CD14-positive monocyte (primary cell): ENCODE results near the gene EYA3. TPM values are rescaled to one million over a fixed set of nuclear protein-coding genes. Genes with fewer than 3 reads are reported as not detected.

Source experiments
- DNase-seq, 3 donors: peaks; one replicate each; pipeline ENCODE4 v3.0.0-alpha.2; 2011 to 2022
- H2AFZ ChIP-seq: 2 replicates; pipeline ENCODE4 v1.6.0; 2012; ENCODE audit warnings: mild to moderate bottlenecking, low read depth, low read length, inconsistent platforms; ENCODE audit not compliant: insufficient read depth, poor library complexity, severe bottlenecking
- H3K27ac ChIP-seq, 2 donors: 1 replicate in 1 of 2; 2 replicates in 1 of 2; pipeline ENCODE4 v1.5.1; 2012 to 2013; ENCODE audit warnings: low read length in 2 of 2, control low read depth in 1 of 2, inconsistent platforms in 1 of 2, low read depth in 1 of 2, mild to moderate bottlenecking in 1 of 2
- H3K27me3 ChIP-seq, 2 donors: one replicate each; pipeline versions ENCODE4 v1.6.0 to v1.6.1; 2011 to 2013; ENCODE audit warnings: low read length in 2 of 2; ENCODE audit not compliant: control insufficient read depth in 2 of 2, insufficient read depth in 2 of 2
- H3K36me3 ChIP-seq, 2 donors: replicated peaks in 1 of 2; 1 replicate in 1 of 2; 2 replicates in 1 of 2; pipeline versions ENCODE4 v1.5.1 to v1.6.1; 2012 to 2013; ENCODE audit warnings: low read length in 2 of 2, control low read depth in 1 of 2, inconsistent platforms in 1 of 2, mild to moderate bottlenecking in 1 of 2; ENCODE audit not compliant: insufficient read depth in 2 of 2, control insufficient read depth in 1 of 2
- H3K4me1 ChIP-seq, 2 donors: 1 replicate in 1 of 2; 2 replicates in 1 of 2; pipeline versions ENCODE4 v1.5.1 to v1.6.1; 2012 to 2013; ENCODE audit warnings: low read length in 2 of 2, control low read depth in 1 of 2, inconsistent platforms in 1 of 2, mild to moderate bottlenecking in 1 of 2, moderate library complexity in 1 of 2; ENCODE audit not compliant: insufficient read depth in 2 of 2, control insufficient read depth in 1 of 2
- H3K4me2 ChIP-seq: replicated peaks from 2 replicates; pipeline ENCODE3; 2012; ENCODE audit warnings: low read length, moderate library complexity, mild to moderate bottlenecking; ENCODE audit not compliant: poor library complexity, severe bottlenecking; ENCODE audit errors: extremely low read depth
- H3K4me3 ChIP-seq, 3 experiments: fragments of 200-600 bp in 1 of 3; sonication (generic) in 1 of 3; replicated peaks in 1 of 3; 1 replicate in 2 of 3; 2 replicates in 1 of 3; pipeline ENCODE4 v1.5.1; 2011 to 2013; ENCODE audit warnings: low read length in 3 of 3, mild to moderate bottlenecking in 3 of 3, control low read depth in 2 of 3, low read depth in 2 of 3, inconsistent platforms in 1 of 3, moderate library complexity in 1 of 3
- H3K79me2 ChIP-seq: 2 replicates; pipeline ENCODE4 v1.6.0; 2012; ENCODE audit warnings: mild to moderate bottlenecking, control low read depth, inconsistent platforms, low read length, moderate library complexity; ENCODE audit not compliant: insufficient read depth
- H3K9ac ChIP-seq: 2 replicates; pipeline ENCODE4 v1.6.0; 2017; ENCODE audit warnings: low read length, mild to moderate bottlenecking; ENCODE audit not compliant: insufficient read depth, poor library complexity, severe bottlenecking
- H3K9me3 ChIP-seq, 2 donors: replicated peaks in 1 of 2; 1 replicate in 1 of 2; 2 replicates in 1 of 2; pipeline versions ENCODE4 v1.5.1 to v1.6.1; 2012 to 2013; ENCODE audit warnings: low read length in 2 of 2, control low read depth in 1 of 2; ENCODE audit not compliant: control insufficient read depth in 1 of 2, insufficient read depth in 1 of 2
- H4K20me1 ChIP-seq: 2 replicates; pipeline ENCODE4 v1.6.0; 2012; ENCODE audit warnings: mild to moderate bottlenecking, low read length, control low read depth, moderate library complexity; ENCODE audit not compliant: insufficient read depth
- H3K27ac Mint-ChIP-seq, 7 donors: one replicate each; pipeline ENCODE4 v1.8.0; 2020; ENCODE audit warnings: mild to moderate bottlenecking in 7 of 7, mixed read lengths in 7 of 7, moderate library complexity in 6 of 7, inconsistent platforms in 2 of 7
- H3K27me3 Mint-ChIP-seq, 3 donors: one replicate each; pipeline ENCODE4 v1.8.0; 2021 to 2022; ENCODE audit warnings: low read depth in 3 of 3, mild to moderate bottlenecking in 3 of 3, mixed read lengths in 3 of 3, moderate library complexity in 3 of 3, inconsistent platforms in 1 of 3
- H3K36me3 Mint-ChIP-seq, 2 donors: one replicate each; pipeline ENCODE4 v1.8.0; 2020; ENCODE audit warnings: mixed read lengths in 2 of 2, inconsistent platforms in 1 of 2, mild to moderate bottlenecking in 1 of 2
- H3K4me1 Mint-ChIP-seq: one replicate; pipeline ENCODE4 v1.8.0; 2020; ENCODE audit warnings: mild to moderate bottlenecking, mixed read lengths
- H3K4me3 Mint-ChIP-seq, 2 donors: one replicate each; pipeline ENCODE4 v1.8.0; 2020; ENCODE audit warnings: mild to moderate bottlenecking in 2 of 2, mixed read lengths in 2 of 2, moderate library complexity in 1 of 2
- H3K9me3 Mint-ChIP-seq, 7 donors: one replicate each; pipeline ENCODE4 v1.8.0; 2020 to 2022; ENCODE audit warnings: mixed read lengths in 7 of 7, mild to moderate bottlenecking in 6 of 7, moderate library complexity in 6 of 7, inconsistent platforms in 2 of 7
- CTCF ChIP-seq: fragments of 200-600 bp; IDR thresholded peaks from one replicate; pipeline ENCODE4 v1.8.0; 2022; ENCODE audit warnings: antibody characterized with exemption, mild to moderate bottlenecking
- WGBS: methylation state at CpG from one replicate; pipeline ENCODE4 v1.1.5; 2013; ENCODE audit warnings: missing lambda C conversion rate; ENCODE audit not compliant: insufficient coverage; 5-methylcytosine and 5-hydroxymethylcytosine counted together
- intact Hi-C, 2 donors: fragments of 100-400 bp; cut with micrococcal nuclease; formaldehyde crosslinking; loops; one replicate each; pipeline versions ENCODE4 v1.15.0 to v1.15.1; 2023
- polyA plus RNA-seq, 3 donors: library from polyadenylated mRNA; depleted of rRNA in 1 of 3; unstranded in 2 of 3; stranded (reverse) in 1 of 3; fragments of 300-500 nt in 2 of 3; fragments of >200 nt in 1 of 3; fragmentation: Illumina TruSeq in 2 of 3; gene quantifications; 1 replicate in 2 of 3; 2 replicates in 1 of 3; pipeline ENCODE4 v1.2.3, GENCODE V29; 2012 to 2021

Gene EYA3
- polyA plus RNA-seq, 3 donors: 3.3 to 21.1 (median 3.7) TPM

GRCh38 chr1:28067523-28068090, 20.8 kb downstream of the EYA3 start:
- no peak for TF ChIP-seq CTCF
- Histone ChIP-seq H3K4me2 (no peak overlapping the region), H3K9me3 (peaks cover 0 to 2% of the 10 kb centered on the region in 2 donors), H3K9ac (no peak overlapping the region), H3K27ac (no peak overlapping the region), H3K4me1 (peaks cover 10 to 27% of the 10 kb centered on the region in 2 donors), H4K20me1 (peaks cover 36% of the 10 kb centered on the region), H3K79me2 (peaks cover 88% of the 10 kb centered on the region), H3K27me3 (no peaks in the 10 kb centered on the region), H2AFZ (no peak overlapping the region), H3K36me3 (peaks cover 0 to 12% of the 10 kb centered on the region in 2 donors), H3K4me3 (no peak overlapping the region)
- H3K9me3 Mint-ChIP-seq: peaks cover 0 to 2% (median 2%) of the 10 kb centered on the region in 7 donors
- peaks cover 12 to 18% of the 10 kb centered on the region in 2 donors for H3K36me3 Mint-ChIP-seq
- intact Hi-C loops: no loop called here
- H3K4me1 Mint-ChIP-seq: peaks cover 35% of the 10 kb centered on the region
- DNase-seq: no peak
- no peak overlapping the region for H3K27ac Mint-ChIP-seq
- WGBS: no CpG with 5 or more reads among the region's 2 CpGs
- no peaks in the 10 kb centered on the region for H3K27me3 Mint-ChIP-seq
- no peak overlapping the region for H3K4me3 Mint-ChIP-seq

GRCh38 chr1:28066393-28067154, 21.8 kb downstream of the EYA3 start:
- H3K27me3 Mint-ChIP-seq: no peaks in the 10 kb centered on the region
- H3K9me3 Mint-ChIP-seq: peaks cover 0 to 9% (median 3%) of the 10 kb centered on the region in 7 donors
- no CpG with 5 or more reads among the region's 3 CpGs for WGBS
- intact Hi-C loops: no loop called here
- H3K4me3 Mint-ChIP-seq: no peak overlapping the region
- no peak overlapping the region for H3K27ac Mint-ChIP-seq
- Histone ChIP-seq H4K20me1 (peaks cover 32% of the 10 kb centered on the region), H3K27me3 (no peaks in the 10 kb centered on the region), H3K4me1 (peaks cover 5 to 22% of the 10 kb centered on the region in 2 donors), H3K79me2 (peaks cover 88% of the 10 kb centered on the region), H3K4me2 (no peak overlapping the region), H3K27ac (no peak overlapping the region), H3K9ac (no peak overlapping the region), H3K4me3 (no peak overlapping the region), H3K9me3 (peaks cover 0 to 4% of the 10 kb centered on the region in 2 donors), H2AFZ (no peak overlapping the region), H3K36me3 (peaks cover 0 to 12% of the 10 kb centered on the region in 2 donors)
- no peak for DNase-seq
- peaks cover 28% of the 10 kb centered on the region for H3K4me1 Mint-ChIP-seq
- H3K36me3 Mint-ChIP-seq: peaks cover 12 to 21% of the 10 kb centered on the region in 2 donors
- no peak for TF ChIP-seq CTCF
